ACHN (cell line): ENCODE measurements around the gene OR2D3.
"Not testable (repeated sequence)": the region's sequence is repeated elsewhere in the genome, so short reads cannot be mapped to it uniquely, and the experiment has no call there.

Experiments used
- DNase-seq: peaks from one replicate; pipeline ENCODE4 v3.0.0-alpha.2; 2015
- in situ Hi-C: cut with HindIII; loops from 2 replicates; pipeline ENCODE4 v1.10.0; 2017; ENCODE audit warnings: low sequenced_read_pairs, low pct_ligation_motif_present, low pct_unique_long_range_greater_than_20kb

Gene OR2D3

GRCh38 chr11:6920702-6921101 lies at the start of gene OR2D3:
TSS of gene OR2D3 (plus strand) at chr11:6921002. CDS start at chr11:6921002, 0 bp downstream.
- in situ Hi-C loops: no loop called here
- DNase-seq: no peak

DNA sequence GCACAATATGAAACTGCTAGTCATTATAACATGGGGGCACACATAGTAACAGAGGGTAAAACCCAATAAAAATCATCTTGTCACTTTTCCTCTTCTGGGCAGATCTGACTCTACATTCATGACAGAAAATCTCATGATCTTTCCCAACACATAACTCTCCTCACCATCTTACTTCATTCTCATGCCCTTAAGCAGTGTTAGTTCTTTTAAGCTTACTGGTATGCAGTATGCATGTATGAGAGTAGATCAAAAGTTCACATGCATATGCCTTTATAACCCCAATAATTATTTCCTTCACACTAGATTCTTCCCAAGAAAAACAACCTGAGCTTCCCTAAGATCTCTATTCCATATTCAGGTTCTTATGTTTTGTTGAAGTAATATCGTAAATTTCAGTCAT lies 49.5 kb upstream of the OR2D3 start:
- in situ Hi-C loops: no loop called here
- no peak for DNase-seq

DNA sequence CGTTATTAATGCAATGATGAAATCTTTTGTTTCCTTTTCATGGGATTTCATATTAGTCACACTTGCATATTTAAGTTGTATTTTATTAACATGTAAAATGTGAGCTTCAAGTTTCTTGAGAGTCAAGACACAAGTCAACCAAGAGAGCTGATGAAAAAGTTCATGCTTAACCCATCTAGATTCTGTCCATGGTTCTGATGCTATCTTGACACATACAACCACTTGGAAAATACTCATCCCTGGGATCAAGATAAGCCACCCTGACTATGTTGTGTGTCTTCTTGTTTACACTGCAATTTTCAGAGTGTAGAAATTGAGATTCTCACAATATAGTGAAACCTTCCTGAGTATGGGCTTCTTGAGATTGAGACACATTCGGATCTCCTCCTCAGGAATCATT lies 45.0 kb upstream of the OR2D3 start:
- in situ Hi-C loops: no loop called here
- DNase-seq: no peak

GRCh38 chr11:6876325-6876724 lies 44.5 kb upstream of the OR2D3 start, which contains the start of gene OR10A4:
TSS of gene OR10A4 (plus strand) at chr11:6876625. CDS start at chr11:6876648, 23 bp downstream.
- in situ Hi-C loops: no loop called here

GRCh38 chr11:6876914-6877313 lies 43.9 kb upstream of the OR2D3 start:
- DNase-seq: no peak
- in situ Hi-C loops: no loop called here

More at GRCh38 chr11:6876325-6876724, 44.5 kb upstream of the OR2D3 start, which contains the start of gene OR10A4:
- DNase-seq: no peak

DNA sequence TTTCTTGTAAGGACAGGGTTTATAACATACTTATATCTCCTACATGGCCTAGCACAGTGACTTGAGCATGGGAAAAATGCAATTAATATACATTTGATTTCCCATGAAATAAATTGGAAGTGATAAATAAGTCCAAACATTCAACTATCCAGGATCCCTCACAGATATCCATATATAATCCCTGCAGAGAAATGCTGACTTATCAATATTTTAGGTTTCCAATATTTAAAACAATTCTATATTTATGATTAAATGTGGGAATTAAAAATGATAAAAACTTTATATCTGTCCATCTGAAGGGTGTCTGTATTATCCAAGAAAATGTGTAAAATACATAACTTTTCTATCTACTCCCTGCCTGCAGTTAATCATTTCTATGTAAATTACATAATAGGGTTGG lies 38.1 kb upstream of the OR2D3 start:
- DNase-seq: no peak
- in situ Hi-C loops: no loop called here

DNA sequence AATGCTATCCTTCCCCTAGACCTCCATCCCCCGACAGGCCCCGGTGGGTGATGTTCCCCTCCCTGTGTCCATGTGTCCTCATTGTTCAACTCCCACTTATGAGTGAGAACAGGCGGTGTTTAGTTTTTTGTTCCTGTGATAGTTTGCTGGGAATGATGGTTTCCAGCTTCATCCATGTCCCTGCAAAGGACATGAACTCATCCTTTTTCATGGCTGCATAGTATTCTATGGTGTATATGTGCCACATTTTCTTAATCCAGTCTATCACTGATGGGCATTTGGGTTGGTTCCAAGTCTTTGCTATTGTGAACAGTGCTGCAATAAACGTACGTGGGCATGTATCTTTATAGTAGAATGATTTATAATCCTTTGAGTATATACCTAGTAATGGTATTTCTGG lies 33.1 kb upstream of the OR2D3 start:
- DNase-seq, in situ Hi-C loops: not testable (repeated sequence)

DNA sequence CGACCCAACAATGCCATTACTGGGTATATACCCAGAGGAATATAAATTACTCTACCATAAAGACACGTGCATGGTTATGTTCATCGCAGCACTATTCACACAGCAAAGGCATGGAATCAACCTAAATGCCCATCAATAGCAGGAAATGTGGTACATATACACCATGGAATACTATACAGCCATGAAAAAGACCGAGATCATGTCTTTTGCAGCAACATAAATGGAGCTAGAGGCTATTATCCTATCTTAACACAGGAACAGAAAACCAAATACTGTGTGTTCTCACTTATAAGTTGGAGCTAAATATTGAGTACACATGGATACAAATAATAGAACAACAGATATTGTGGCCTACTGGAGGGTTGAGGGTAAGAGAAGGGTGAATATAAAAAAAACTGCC lies 32.0 kb upstream of the OR2D3 start:
- no peak for DNase-seq
- in situ Hi-C loops: no loop called here

- DNase-seq: no peak
- in situ Hi-C loops: no loop called here
Measured at GRCh38 chr11:6889835-6890234, 31.0 kb upstream of the OR2D3 start.

GRCh38 chr11:6892400-6892799 lies 28.4 kb upstream of the OR2D3 start, which contains the start of gene OR2D2:
TSS of gene OR2D2 (minus strand) at chr11:6892500. CDS start at chr11:6892500, 0 bp downstream.
- DNase-seq: no peak
- in situ Hi-C loops: no loop called here

DNA sequence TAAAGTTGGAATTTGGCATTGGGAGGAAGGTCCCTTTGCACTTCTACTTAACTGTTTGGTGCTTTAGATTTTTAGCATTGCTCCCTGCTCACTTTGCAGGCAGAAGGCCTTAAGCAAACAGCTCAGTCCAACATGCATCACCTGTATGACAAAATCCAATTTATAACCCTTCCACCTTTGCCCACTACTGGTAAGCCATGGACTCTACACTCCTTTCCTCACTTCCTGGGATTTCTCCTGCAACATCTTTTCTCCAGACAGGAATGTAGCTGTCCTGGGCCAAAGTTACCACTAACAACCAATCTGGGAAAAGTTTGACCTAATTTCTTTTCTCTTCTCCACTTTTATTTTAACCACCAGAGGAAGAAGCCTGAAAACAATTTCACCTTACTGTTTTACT lies 26.7 kb upstream of the OR2D3 start:
- no peak for DNase-seq
- in situ Hi-C loops: no loop called here

DNA sequence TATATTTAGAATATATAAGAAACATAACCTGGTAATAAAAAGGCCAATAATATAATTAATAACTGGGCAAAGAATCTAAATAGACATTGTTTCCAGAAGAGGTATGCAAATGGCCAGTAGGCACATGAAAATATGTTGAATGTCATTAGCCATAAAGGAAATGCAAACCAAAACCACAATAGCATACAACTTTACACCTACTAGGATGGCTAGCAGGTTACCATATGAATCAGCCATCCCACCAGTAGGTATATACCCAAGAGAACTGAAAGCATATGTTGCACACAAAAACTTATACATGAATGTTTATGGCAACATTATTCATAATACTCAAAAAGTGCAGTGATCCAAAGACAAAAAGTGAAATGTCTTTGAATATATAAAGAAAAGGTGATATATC lies 25.8 kb upstream of the OR2D3 start:
- in situ Hi-C loops: no loop called here
- no peak for DNase-seq

- no peak for DNase-seq
- in situ Hi-C loops: no loop called here
Measured at GRCh38 chr11:6898911-6899310, 21.9 kb upstream of the OR2D3 start.

GRCh38 chr11:6900327-6900999 lies 20.3 kb upstream of the OR2D3 start:
- in situ Hi-C loops: no loop called here
- no peak for DNase-seq

GRCh38 chr11:6904804-6905203 lies 16.0 kb upstream of the OR2D3 start:
- DNase-seq, in situ Hi-C loops: not testable (repeated sequence)

DNA sequence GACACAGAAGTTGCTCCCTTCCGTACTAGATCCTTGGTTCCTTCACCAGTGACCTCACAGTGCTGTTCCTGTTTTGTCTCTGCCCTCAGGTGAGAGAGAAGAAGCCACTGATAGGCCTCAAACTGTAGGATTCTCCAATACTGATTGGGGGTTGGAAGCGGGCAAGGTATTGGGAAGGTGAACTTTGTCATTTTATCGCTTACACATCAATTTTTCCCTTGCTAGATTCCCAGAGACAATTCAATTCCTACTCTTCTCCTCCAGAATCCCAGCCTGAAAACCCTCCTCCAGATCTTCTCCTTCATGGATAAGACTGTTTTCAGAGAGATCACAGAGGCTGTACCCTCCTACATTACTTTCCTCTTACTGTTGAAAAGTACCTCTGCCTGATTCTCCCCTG lies 9.4 kb upstream of the OR2D3 start:
- in situ Hi-C loops: no loop called here
- DNase-seq: no peak

DNA sequence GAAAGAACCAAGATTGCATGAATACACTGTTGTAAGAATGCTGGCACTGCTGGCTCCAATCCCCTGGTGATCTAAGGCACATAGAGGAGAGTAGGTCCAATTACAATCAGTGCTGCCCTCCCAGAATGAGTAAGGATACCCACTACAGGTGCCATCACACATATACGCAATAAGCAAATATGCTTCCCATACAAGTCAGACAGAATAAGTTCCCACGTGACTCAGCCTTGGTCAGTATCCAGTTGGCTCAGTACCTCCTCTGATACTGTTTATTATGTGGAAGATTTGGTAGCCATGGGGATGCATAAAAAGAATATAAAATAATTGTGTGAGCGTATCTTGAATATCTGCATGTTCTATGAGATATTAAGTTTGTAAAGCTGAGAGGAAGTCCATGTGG lies 8.9 kb upstream of the OR2D3 start:
- DNase-seq: no peak
- in situ Hi-C loops: no loop called here

- in situ Hi-C loops: no loop called here
- DNase-seq: no peak
Measured at GRCh38 chr11:6919698-6920097, 1.1 kb upstream of the OR2D3 start.

GRCh38 chr11:6925007-6925577 lies 4.3 kb downstream of the OR2D3 start:
- DNase-seq: no peak
- in situ Hi-C loops: no loop called here

DNA sequence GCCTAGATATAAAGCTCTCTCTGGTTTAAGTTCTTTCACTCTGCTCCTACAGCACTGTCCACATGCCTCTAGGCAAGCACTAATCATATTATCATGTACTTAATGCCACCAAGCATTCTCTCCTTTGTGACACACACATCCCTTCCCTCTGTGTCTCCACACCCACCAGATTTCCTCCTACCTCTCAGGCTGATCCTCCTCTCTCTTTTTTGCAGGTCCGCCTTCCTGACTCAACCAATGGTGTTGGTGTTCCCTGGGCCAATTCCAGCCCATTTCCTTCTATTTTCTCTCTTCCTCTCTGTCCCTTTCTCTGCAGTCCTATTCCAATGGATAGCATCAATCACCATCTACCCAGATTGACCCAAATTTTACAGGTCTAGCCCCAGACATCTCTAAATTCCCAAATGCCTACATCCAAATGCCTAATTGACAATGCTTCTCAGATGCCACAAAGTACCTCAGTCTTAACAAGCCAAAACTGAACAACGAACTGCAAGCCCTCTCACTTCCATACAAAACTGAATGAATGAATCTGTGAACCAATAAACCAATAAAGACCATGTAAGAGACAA lies 4.9 kb downstream of the OR2D3 start:
- in situ Hi-C loops: no loop called here
- DNase-seq: peak; percentile 30
